ENCODE results near the gene CDC123. TPM values are rescaled to one million over a fixed set of nuclear protein-coding genes. Genes with fewer than 3 reads are reported as not detected.

The CDC123 gene
- polyA plus RNA-seq, 1 experiment: 138 TPM

- POLR2A ChIA-PET: no interaction called here
- CTCF ChIA-PET: no interaction called here
Observed at GRCh38 chr10:12189426-12189825, 6.6 kb upstream of the CDC123 start.

GRCh38 chr10:12191715-12192114, 4.3 kb upstream of the CDC123 start:
- CTCF ChIA-PET: interaction anchor here (1.8 to 2.0 kb wide), 3 partner anchors 23 to 519 kb away, joined by 6 to 9 read pairs (median 9); no protein-coding TSS in a partner anchor
- no peaks in the 10 kb centered on the region for H3K27me3 ChIP-seq (ENCODE audit: control insufficient read depth, insufficient read depth, low read length)
- DNase-seq (ENCODE audit: low read depth, low spot score): no peak
- no peak for TF ChIP-seq CTCF (IDR thresholded peaks at IDR 0.05; ENCODE audit: low read depth, low read length)
- peak overlapping the region; percentile 11 for H3K27ac ChIP-seq (ENCODE audit: low read depth, low read length)
- peaks cover 3% of the 10 kb centered on the region; the same call in 1 of the 2 replicates for H3K9me3 ChIP-seq (ENCODE audit: control insufficient read depth, insufficient read depth, low read length)
- no peak overlapping the region for H3K4me3 ChIP-seq (ENCODE audit: low read depth, low read length)
- POLR2A ChIA-PET: no interaction called here

More at GRCh38 chr10:12189426-12189825, 6.6 kb upstream of the CDC123 start:
- Histone ChIP-seq H3K9me3 (ENCODE audit: control insufficient read depth, insufficient read depth, low read length) (peaks cover 3% of the 10 kb centered on the region; the same call in 1 of the 2 replicates), H3K27ac (ENCODE audit: low read depth, low read length) (no peak overlapping the region), H3K27me3 (ENCODE audit: control insufficient read depth, insufficient read depth, low read length) (no peaks in the 10 kb centered on the region), H3K4me3 (ENCODE audit: low read depth, low read length) (no peak overlapping the region)
- DNase-seq (ENCODE audit: low read depth, low spot score): no peak
- no peak for TF ChIP-seq CTCF (IDR thresholded peaks at IDR 0.05; ENCODE audit: low read depth, low read length)

- POLR2A ChIA-PET: no interaction called here
- no peak for TF ChIP-seq CTCF (IDR thresholded peaks at IDR 0.05; ENCODE audit: low read depth, low read length)
- H3K9me3 ChIP-seq (ENCODE audit: control insufficient read depth, insufficient read depth, low read length): peaks cover 3% of the 10 kb centered on the region; the same call in 1 of the 2 replicates
- CTCF ChIA-PET: interaction anchor here (1.4 to 2.0 kb wide), 3 partner anchors 21 to 518 kb away, joined by 6 to 9 read pairs (median 7); no protein-coding TSS in a partner anchor
- no peak for DNase-seq (ENCODE audit: low read depth, low spot score)
- no peaks in the 10 kb centered on the region for H3K27me3 ChIP-seq (ENCODE audit: control insufficient read depth, insufficient read depth, low read length)
- H3K4me3 ChIP-seq (ENCODE audit: low read depth, low read length): no peak overlapping the region
- H3K27ac ChIP-seq (ENCODE audit: low read depth, low read length): peak overlapping the region; percentile 11
Observed at GRCh38 chr10:12193193-12193592, 2.8 kb upstream of the CDC123 start.

GRCh38 chr10:12194752-12195271, 1.2 kb upstream of the CDC123 start:
- ChIA-PET CTCF (interaction anchor here (0.6 to 2.3 kb wide), 6 partner anchors 20 to 515 kb away, joined by 3 to 11 read pairs (median 5); no protein-coding TSS in a partner anchor), POLR2A (interaction anchor here (1.2 to 1.6 kb wide), 2 partner anchors 16 to 67 kb away, joined by 3 read pairs; no protein-coding TSS in a partner anchor)
- DNase-seq (ENCODE audit: low read depth, low spot score): no peak

More at GRCh38 chr10:12194752-12195271, 1.2 kb upstream of the CDC123 start:
- Histone ChIP-seq H3K27ac (ENCODE audit: low read depth, low read length) (peak overlapping the region; percentile 88), H3K27me3 (ENCODE audit: control insufficient read depth, insufficient read depth, low read length) (no peaks in the 10 kb centered on the region), H3K9me3 (ENCODE audit: control insufficient read depth, insufficient read depth, low read length) (peaks cover 3% of the 10 kb centered on the region; the same call in 1 of the 2 replicates), H3K4me3 (ENCODE audit: low read depth, low read length) (peak overlapping the region; percentile 99)
- no peak for TF ChIP-seq CTCF (IDR thresholded peaks at IDR 0.05; ENCODE audit: low read depth, low read length)
